ENCODE results near the gene SERPINB6. TPM values are rescaled to one million over a fixed set of nuclear protein-coding genes. Genes with fewer than 3 reads are reported as not detected.

SERPINB6 gene
- total RNA-seq, 3 donors from 2014 or later, result 134 to 147 (median 142) TPM

GRCh38 chr6:2900821-2901644, 70.3 kb downstream of the SERPINB6 start:
- Histone ChIP-seq H3K9me3 (no peaks in the 10 kb centered on the region), H3K36me3 (ENCODE audit: low read depth) (no peaks in the 10 kb centered on the region), H3K4me1 (ENCODE audit: low read depth) (peaks cover 2% of the 10 kb centered on the region), H3K4me3 (no peak overlapping the region)
- DNase-seq (no peak), ATAC-seq (no peak)
- TF ChIP-seq, protein P1, sequence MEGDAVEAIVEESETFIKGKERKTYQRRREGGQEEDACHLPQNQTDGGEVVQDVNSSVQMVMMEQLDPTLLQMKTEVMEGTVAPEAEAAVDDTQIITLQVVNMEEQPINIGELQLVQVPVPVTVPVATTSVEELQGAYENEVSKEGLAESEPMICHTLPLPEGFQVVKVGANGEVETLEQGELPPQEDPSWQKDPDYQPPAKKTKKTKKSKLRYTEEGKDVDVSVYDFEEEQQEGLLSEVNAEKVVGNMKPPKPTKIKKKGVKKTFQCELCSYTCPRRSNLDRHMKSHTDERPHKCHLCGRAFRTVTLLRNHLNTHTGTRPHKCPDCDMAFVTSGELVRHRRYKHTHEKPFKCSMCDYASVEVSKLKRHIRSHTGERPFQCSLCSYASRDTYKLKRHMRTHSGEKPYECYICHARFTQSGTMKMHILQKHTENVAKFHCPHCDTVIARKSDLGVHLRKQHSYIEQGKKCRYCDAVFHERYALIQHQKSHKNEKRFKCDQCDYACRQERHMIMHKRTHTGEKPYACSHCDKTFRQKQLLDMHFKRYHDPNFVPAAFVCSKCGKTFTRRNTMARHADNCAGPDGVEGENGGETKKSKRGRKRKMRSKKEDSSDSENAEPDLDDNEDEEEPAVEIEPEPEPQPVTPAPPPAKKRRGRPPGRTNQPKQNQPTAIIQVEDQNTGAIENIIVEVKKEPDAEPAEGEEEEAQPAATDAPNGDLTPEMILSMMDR (IDR thresholded peaks at IDR 0.05), result no peak
- intact Hi-C loops (cut with DNase I, micrococcal nuclease), result no loop called here

DNA sequence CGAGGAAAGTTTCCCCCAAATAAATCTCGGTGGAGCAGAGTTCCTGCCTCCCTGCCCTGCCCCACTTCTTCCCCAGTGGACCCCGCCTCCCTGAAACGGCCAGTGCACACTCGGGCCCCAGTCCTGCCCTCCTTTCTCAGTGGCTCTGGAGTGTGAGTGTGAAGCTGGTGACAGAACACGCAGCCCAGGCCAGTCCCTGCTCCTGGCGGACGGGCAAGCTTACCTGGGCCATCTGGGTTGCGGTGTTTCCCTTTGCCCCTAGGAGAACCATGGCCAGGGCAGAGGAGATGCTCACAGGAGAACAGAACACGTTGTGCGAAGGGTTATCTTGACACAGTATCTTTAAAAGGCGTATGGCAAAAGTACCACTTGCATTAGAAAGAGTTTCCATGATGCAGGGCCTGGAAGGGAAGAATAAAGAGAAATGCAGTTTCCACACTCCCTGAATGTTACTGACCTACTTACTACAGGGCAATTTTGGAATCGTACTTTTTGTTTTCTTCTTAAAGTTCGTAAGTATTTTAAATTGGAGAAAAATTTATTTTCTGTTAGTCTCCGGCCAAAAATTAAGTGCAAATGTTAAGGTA, 71.1 kb downstream of the SERPINB6 start:
- Histone ChIP-seq H3K9me3 (no peaks in the 10 kb centered on the region), H3K4me1 (ENCODE audit: low read depth) (peaks cover 2% of the 10 kb centered on the region), H3K36me3 (ENCODE audit: low read depth) (no peaks in the 10 kb centered on the region), H3K4me3 (no peak overlapping the region)
- TF ChIP-seq, protein P1 (IDR thresholded peaks at IDR 0.05), result no peak
- DNase-seq (no peak), ATAC-seq (no peak)
- intact Hi-C loops (cut with DNase I, micrococcal nuclease), result no loop called here

- Histone ChIP-seq H3K9me3 (no peaks in the 10 kb centered on the region), H3K4me1 (ENCODE audit: low read depth) (peaks cover 2% of the 10 kb centered on the region), H3K36me3 (ENCODE audit: low read depth) (no peaks in the 10 kb centered on the region), H3K4me3 (no peak overlapping the region)
- intact Hi-C loops (cut with DNase I, micrococcal nuclease), result no loop called here
- ATAC-seq (no peak), DNase-seq (no peak)
- TF ChIP-seq, protein P1 (IDR thresholded peaks at IDR 0.05), result no peak
Measured at GRCh38 chr6:2899596-2899995, 71.8 kb downstream of the SERPINB6 start.

Other genes with a start within 250 kb of the SERPINB6 start
- under 1 TPM; 0.41 to 0.82 (median 0.43) TPM for gene MYLK4, start 220.6 kb downstream of the SERPINB6 start, total RNA-seq
- 10 to 100 TPM; 39.0 to 41.1 (median 39.7) TPM for gene WRNIP1, start 206.2 kb downstream of the SERPINB6 start, total RNA-seq
- 100 to 1,000 TPM in 2 of 3 donors, 10 to 100 TPM in 1; 66.7 to 187 (median 132) TPM for gene SERPINB1, start 129.7 kb downstream of the SERPINB6 start, total RNA-seq
- gene SERPINB9, start 68.3 kb downstream of the SERPINB6 start, total RNA-seq, result 1 to 10 TPM; 3.7 to 6.4 (median 4.2) TPM
- gene NQO2, start 28.3 kb upstream of the SERPINB6 start, total RNA-seq, result 10 to 100 TPM; 13.4 to 24.1 (median 23.2) TPM
- 10 to 100 TPM; 33.1 to 41.9 (median 35.8) TPM for gene RIPK1, start 96.9 kb upstream of the SERPINB6 start, total RNA-seq
- 10 to 100 TPM; 17.6 to 30.7 (median 30.0) TPM for gene BPHL, start 147.1 kb upstream of the SERPINB6 start, total RNA-seq
- gene TUBB2A, start 186.0 kb upstream of the SERPINB6 start, total RNA-seq, result 10 to 100 TPM; 16.4 to 92.8 (median 38.4) TPM